H1 (cell line): ENCODE results near the gene ETV1. TPM values are rescaled to one million over a fixed set of nuclear protein-coding genes. Genes with fewer than 3 reads are reported as not detected.

Experiments
- CTCF ChIA-PET: fragments of 300-600 bp; sonication (Branson Sonifier 250); formaldehyde crosslinking; loops from one replicate; lab custom pipeline; 2021; ENCODE audit not compliant: partially characterized antibody; lab: Charles Lee
- POLR2A ChIA-PET: fragments of 300-600 bp; sonication (Branson Sonifier 250); formaldehyde crosslinking; loops from one replicate; lab custom pipeline; 2021; ENCODE audit warnings: inconsistent platforms; ENCODE audit not compliant: partially characterized antibody; lab: Charles Lee
- DNase-seq, 2 experiments: peaks; one replicate each; pipeline versions ENCODE4 v3.0.0 to v3.0.0-alpha.2; 2010 to 2022; ENCODE audit warnings: low spot score in 2 of 2, low read depth in 1 of 2, mixed read lengths in 1 of 2
- FAIRE-seq: peaks from 2 replicates; lab custom pipeline; 2011; peaks lifted over from hg19 to GRCh38; lab: Jason Lieb, UNC
- H2AFZ ChIP-seq: 2 replicates; pipeline ENCODE4 v1.8.1; 2012; ENCODE audit warnings: low read length, inconsistent platforms
- H2AK5ac ChIP-seq: 2 replicates; pipeline ENCODE4 v1.6.1; 2013; ENCODE audit warnings: low read depth, low read length
- H2BK120ac ChIP-seq: replicated peaks from 2 replicates; pipeline ENCODE3; 2013; ENCODE audit warnings: low read depth, low read length, inconsistent platforms
- H2BK12ac ChIP-seq: 2 replicates; pipeline ENCODE4 v1.6.1; 2013; ENCODE audit warnings: low read depth, low read length
- H2BK15ac ChIP-seq: 2 replicates; pipeline ENCODE4 v1.6.1; 2013; ENCODE audit warnings: low read length
- H2BK20ac ChIP-seq: 2 replicates; pipeline ENCODE4 v1.6.1; 2013; ENCODE audit warnings: low read length
- H2BK5ac ChIP-seq: 2 replicates; pipeline ENCODE4 v1.6.1; 2013; ENCODE audit warnings: low read depth, low read length
- H3K14ac ChIP-seq: 2 replicates; pipeline ENCODE4 v1.6.1; 2013; ENCODE audit warnings: inconsistent platforms; ENCODE audit not compliant: insufficient read length
- H3K18ac ChIP-seq: 2 replicates; pipeline ENCODE4 v1.6.1; 2013; ENCODE audit warnings: low read length; ENCODE audit errors: extremely low read depth
- H3K23ac ChIP-seq: 2 replicates; pipeline ENCODE4 v1.6.1; 2013; ENCODE audit warnings: inconsistent platforms; ENCODE audit not compliant: insufficient read length
- H3K23me2 ChIP-seq: 2 replicates; pipeline ENCODE4 v1.6.1; 2013; ENCODE audit warnings: low read depth, low read length
- H3K27ac ChIP-seq: 2 replicates; pipeline ENCODE4 v1.6.1; 2011; ENCODE audit warnings: low read depth, low read length, inconsistent platforms
- H3K27me3 ChIP-seq, 4 experiments: replicated peaks in 1 of 4; 1 replicate in 1 of 4; 2 replicates in 3 of 4; pipeline versions ENCODE4 v1.6.1 to v1.8.1; 2011 to 2013; ENCODE audit warnings: low read length in 3 of 4, mild to moderate bottlenecking in 3 of 4, inconsistent platforms in 2 of 4, mixed read lengths in 2 of 4, moderate library complexity in 1 of 4; ENCODE audit not compliant: control insufficient read depth in 3 of 4, insufficient read depth in 3 of 4; ENCODE audit errors: extremely low read depth in 1 of 4
- H3K36me3 ChIP-seq, 4 experiments: 2 replicates each; pipeline versions ENCODE4 v1.6.1 to v1.8.1; 2011 to 2013; ENCODE audit warnings: mild to moderate bottlenecking in 4 of 4, low read length in 3 of 4, moderate library complexity in 2 of 4, control low read depth in 1 of 4, inconsistent platforms in 1 of 4; ENCODE audit not compliant: insufficient read depth in 4 of 4, control insufficient read depth in 2 of 4
- H3K4ac ChIP-seq: replicated peaks from 2 replicates; pipeline ENCODE3; 2013; ENCODE audit warnings: low read length, low read depth, mixed read lengths, inconsistent platforms; ENCODE audit not compliant: insufficient read length
- H3K4me1 ChIP-seq, 4 experiments: replicated peaks in 1 of 4; 1 replicate in 1 of 4; 2 replicates in 3 of 4; pipeline versions ENCODE4 v1.6.1 to v1.8.1; 2011 to 2013; ENCODE audit warnings: low read length in 3 of 4, inconsistent platforms in 2 of 4, mixed read lengths in 1 of 4; ENCODE audit not compliant: insufficient read depth in 4 of 4, control insufficient read depth in 3 of 4
- H3K4me2 ChIP-seq, 2 experiments: 2 replicates each; pipeline versions ENCODE4 v1.6.1 to v1.8.1; 2011 to 2013; ENCODE audit warnings: low read depth in 2 of 2, low read length in 2 of 2, control low read depth in 1 of 2, inconsistent platforms in 1 of 2, mild to moderate bottlenecking in 1 of 2; ENCODE audit not compliant: insufficient read depth in 1 of 2
- H3K4me3 ChIP-seq, 4 experiments: fragments of 200-600, 300-600 bp in 1 of 4; sonication (generic), shearing (Covaris generic), sonication (Bioruptor Twin) in 1 of 4; 2 replicates each; pipeline versions ENCODE4 v1.5.1 to v1.8.1; 2011 to 2016; ENCODE audit warnings: low read length in 4 of 4, low read depth in 3 of 4, control low read depth in 2 of 4, inconsistent platforms in 2 of 4, mild to moderate bottlenecking in 2 of 4, mixed read lengths in 1 of 4, moderate library complexity in 1 of 4; ENCODE audit not compliant: insufficient read depth in 2 of 4; ENCODE audit errors: extremely low read depth in 1 of 4
- H3K56ac ChIP-seq: replicated peaks from 2 replicates; pipeline ENCODE3; 2013; ENCODE audit warnings: low read depth, mild to moderate bottlenecking, mixed read lengths, low read length, inconsistent platforms; ENCODE audit not compliant: insufficient read length
- H3K79me1 ChIP-seq: 2 replicates; pipeline ENCODE4 v1.6.1; 2013; ENCODE audit warnings: low read depth, low read length, control low read depth
- H3K79me2 ChIP-seq, 2 experiments: 2 replicates each; pipeline versions ENCODE4 v1.6.1 to v1.8.1; 2012 to 2013; ENCODE audit warnings: low read length in 2 of 2, mild to moderate bottlenecking in 2 of 2, inconsistent platforms in 1 of 2; ENCODE audit not compliant: insufficient read depth in 2 of 2, control insufficient read depth in 1 of 2
- H3K9ac ChIP-seq, 4 experiments: replicated peaks in 1 of 4; 1 replicate in 1 of 4; 2 replicates in 3 of 4; pipeline versions ENCODE4 v1.6.1 to v1.8.1; 2011 to 2013; ENCODE audit warnings: low read depth in 3 of 4, low read length in 3 of 4, control low read depth in 2 of 4, mild to moderate bottlenecking in 2 of 4, moderate library complexity in 2 of 4, inconsistent platforms in 1 of 4; ENCODE audit errors: extremely low read depth in 1 of 4
- H3K9me3 ChIP-seq, 2 experiments: 2 replicates each; pipeline versions ENCODE4 v1.6.1 to v1.8.1; 2012 to 2013; ENCODE audit warnings: mild to moderate bottlenecking in 2 of 2, moderate library complexity in 2 of 2, control low read depth in 1 of 2, inconsistent platforms in 1 of 2, low read depth in 1 of 2, low read length in 1 of 2, mixed read lengths in 1 of 2; ENCODE audit not compliant: insufficient read depth in 2 of 2
- H4K20me1 ChIP-seq, 2 experiments: replicated peaks in 1 of 2; 2 replicates each; pipeline versions ENCODE3 to v1.8.1; 2011 to 2013; ENCODE audit warnings: inconsistent platforms in 2 of 2, low read length in 2 of 2, mild to moderate bottlenecking in 1 of 2; ENCODE audit not compliant: insufficient read depth in 2 of 2, control insufficient read depth in 1 of 2
- H4K5ac ChIP-seq: 2 replicates; pipeline ENCODE4 v1.6.1; 2013; ENCODE audit warnings: low read length, low read depth, mixed read lengths, inconsistent platforms; ENCODE audit not compliant: insufficient read length
- H4K8ac ChIP-seq: 2 replicates; pipeline ENCODE4 v1.8.0; 2013; ENCODE audit warnings: mild to moderate bottlenecking, moderate library complexity, low read length, inconsistent platforms; ENCODE audit not compliant: insufficient read depth; ENCODE audit errors: extremely low read depth
- H4K91ac ChIP-seq: replicated peaks from 2 replicates; pipeline ENCODE3; 2013; ENCODE audit warnings: low read length, mixed read lengths, inconsistent platforms; ENCODE audit not compliant: insufficient read length
- CBX8 ChIP-seq: fragments of 300-800, 300-1000 bp; sonication (generic); IDR thresholded peaks from 2 replicates; pipeline ENCODE4 v1.7.1; 2016; ENCODE audit warnings: low read depth, low read length, borderline replicate concordance
- EZH2 ChIP-seq: fragments of 200-600 bp; sonication (generic); IDR thresholded peaks from 2 replicates; pipeline ENCODE4 v1.7.1; 2012; ENCODE audit warnings: low read depth, mild to moderate bottlenecking, moderate library complexity, low read length, inconsistent platforms; ENCODE audit not compliant: severe bottlenecking
- WGBS, 2 experiments: shearing (Covaris generic) in 1 of 2; methylation state at CpG; one replicate each; pipeline versions ENCODE4 v1.1.6 to v1.1.7; 2013 to 2015; ENCODE audit warnings: low lambda C conversion rate in 2 of 2, mixed read lengths in 2 of 2, inconsistent platforms in 1 of 2, low coverage in 1 of 2, missing lambda C conversion rate in 1 of 2; ENCODE audit not compliant: insufficient replicate concordance in 2 of 2, insufficient coverage in 1 of 2, insufficient read length in 1 of 2; ENCODE audit errors: extremely low coverage in 1 of 2, missing lambda C conversion rate in 1 of 2; 5-methylcytosine and 5-hydroxymethylcytosine counted together
- polyA plus RNA-seq, 7 experiments: library from polyadenylated mRNA; depleted of rRNA in 3 of 7; stranded (reverse) in 5 of 7; unstranded in 2 of 7; fragments of >200 nt in 5 of 7; fragments of 200-250 nt in 2 of 7; gene quantifications; 1 replicate in 5 of 7; 2 replicates in 1 of 7; 4 replicates in 1 of 7; pipeline versions ENCODE4 v1.2.1 to v1.2.3, GENCODE V29; 2011 to 2013; ENCODE audit warnings: missing spikeins in 2 of 7, mixed read lengths in 2 of 7
- total RNA-seq: library from RNA; stranded (reverse); fragmentation: NEBNext Ultra II Directional; extraction: Animal tissue kit (Norgen Biotek cat#: 25700); gene quantifications from 2 replicates; pipeline ENCODE4 v1.2.1, GENCODE V29; 2021

The ETV1 gene
- total and polyA plus RNA-seq, 2 of the 8 experiments (the other 6 are each of a cell fraction or from before 2014, with no cell fraction given): 58.3 to 91.2 TPM

DNA sequence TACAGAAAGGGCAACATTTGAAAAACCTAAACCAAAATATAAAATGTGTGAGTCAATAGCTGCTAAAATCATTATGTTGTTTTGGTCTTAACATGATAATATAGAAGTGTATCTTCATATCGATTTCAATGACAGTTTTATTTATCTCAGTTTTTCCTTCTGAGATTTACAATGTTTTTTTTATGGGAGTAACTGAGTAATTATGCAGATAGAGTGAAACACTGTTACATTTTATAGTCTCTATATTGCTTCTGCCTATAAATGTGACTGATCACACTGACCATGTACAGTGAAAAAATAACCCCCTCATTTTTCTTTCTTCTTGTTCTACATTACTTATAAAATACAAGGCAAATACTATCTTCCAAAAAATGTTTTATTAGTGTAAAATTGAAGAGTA is 81.6 kb downstream of the ETV1 start:
- Histone ChIP-seq H3K14ac (no peak overlapping the region), H3K79me2 (no peaks in the 10 kb centered on the region), H3K4me3 (no peak overlapping the region), H3K56ac (no peak overlapping the region), H3K23ac (no peak overlapping the region), H3K27me3 (no peaks in the 10 kb centered on the region), H3K4me2 (no peak overlapping the region), H2AK5ac (no peak overlapping the region), H2BK12ac (no peak overlapping the region), H4K8ac (no peak overlapping the region), H2BK20ac (no peak overlapping the region), H3K23me2 (no peaks in the 10 kb centered on the region), H4K91ac (no peak overlapping the region), H3K4ac (no peak overlapping the region), H2BK5ac (no peak overlapping the region), H3K9ac (no peak overlapping the region), H3K36me3 (peaks cover 0 to 31% (median 18%) of the 10 kb centered on the region in 4 experiments; a peak in 6 of 8 replicates), H4K5ac (no peak overlapping the region), H3K79me1 (no peaks in the 10 kb centered on the region), H3K4me1 (no peaks in the 10 kb centered on the region; a peak in 1 of 7 replicates), H3K27ac (no peak overlapping the region; the same call in 1 of the 2 replicates), H3K9me3 (no peaks in the 10 kb centered on the region), H4K20me1 (no peaks in the 10 kb centered on the region), H2BK15ac (no peak overlapping the region), H2AFZ (no peak overlapping the region), H2BK120ac (no peak overlapping the region), H3K18ac (no peak overlapping the region)
- TF ChIP-seq CBX8: no peak
- no peak for TF ChIP-seq EZH2
- CTCF ChIA-PET: interaction anchor here (0.6 kb wide), 1 partner anchor 1391 kb away, joined by 3 read pairs; no protein-coding TSS in a partner anchor
- FAIRE-seq: no peak
- POLR2A ChIA-PET: no interaction called here
- 93% methylated on average over 1 of the region's 1 CpG; no CpG with 5 or more reads in 1 of the 2 experiments for WGBS, 2 experiments
- DNase-seq: no peak
